HCT116 (cell line): Measurements from ENCODE around the gene RAB24. TPM values are rescaled to one million over a fixed set of nuclear protein-coding genes. Genes with fewer than 3 reads are reported as not detected.

Experiments
- ATAC-seq: fragments of 200-7000 bp; cut with Tn5 transposase; 2 replicates; pipeline ENCODE4 v1.9.1; 2020; ENCODE audit warnings: mild to moderate bottlenecking, moderate library complexity
- BruUV-seq: library from RNA; stranded (reverse); fragments of 400-500 nt; replicated peaks from 2 replicates; lab custom pipeline; 2021; lab: Mats Ljungman, UMichigan
- CTCF ChIA-PET: fragments of 300-600 bp; sonication (Branson Sonifier 250); formaldehyde crosslinking; loops from one replicate; lab custom pipeline; 2021; ENCODE audit warnings: antibody characterized with exemption; lab: Charles Lee
- POLR2A ChIA-PET: fragments of 300-600, 350-600 bp; sonication (Branson Sonifier 250); formaldehyde crosslinking; loops from one replicate; lab custom pipeline; 2021; ENCODE audit warnings: antibody characterized with exemption; lab: Charles Lee
- RAD21 ChIA-PET, 2 experiments: fragments of 300-600 bp; sonication (Branson Sonifier 250); formaldehyde crosslinking; loops; one replicate each; lab custom pipeline; 2023; ENCODE audit warnings: low total read pairs in 2 of 2; ENCODE audit not compliant: uncharacterized antibody in 2 of 2, unreplicated experiment in 2 of 2, low non-redundant PET in 1 of 2; lab: Charles Lee
- DNase-seq: peaks from one replicate; pipeline ENCODE4 v3.0.0-alpha.2; 2010; ENCODE audit warnings: low read depth, low spot score
- H2AFZ ChIP-seq: fragments of 200-600 bp; shearing (Covaris generic), sonication (generic); 2 replicates; pipeline ENCODE4 v1.6.1; 2017; ENCODE audit warnings: low read depth, mixed run types, mixed read lengths, antibody characterized with exemption, low read length; ENCODE audit not compliant: poor library complexity, severe bottlenecking
- H3K27ac ChIP-seq: 2 replicates; pipeline ENCODE4 v1.5.1; 2012; ENCODE audit warnings: low read depth, low read length
- H3K27me3 ChIP-seq: fragments of 200-600 bp; sonication (generic); 2 replicates; pipeline ENCODE4 v1.6.1; 2016; ENCODE audit warnings: mixed run types, low read length, mixed read lengths; ENCODE audit not compliant: insufficient read depth
- H3K36me3 ChIP-seq, 2 experiments: fragments of 200-500 bp in 1 of 2; fragments of 200-600 bp in 1 of 2; sonication (Bioruptor generic) in 1 of 2; sonication (generic) in 1 of 2; 2 replicates each; pipeline versions ENCODE4 v1.5.1 to v1.6.1; 2014 to 2016; ENCODE audit warnings: low read length in 2 of 2, inconsistent platforms in 1 of 2, mixed read lengths in 1 of 2, mixed run types in 1 of 2; ENCODE audit not compliant: insufficient read depth in 2 of 2, control insufficient read depth in 1 of 2
- H3K4me1 ChIP-seq, 2 experiments: fragments of 200-600 bp in 1 of 2; sonication (generic) in 1 of 2; 2 replicates each; pipeline versions ENCODE4 v1.5.1 to v1.6.1; 2012 to 2017; ENCODE audit warnings: low read length in 2 of 2, inconsistent platforms in 1 of 2, mild to moderate bottlenecking in 1 of 2, mixed read lengths in 1 of 2, mixed run types in 1 of 2, moderate library complexity in 1 of 2; ENCODE audit not compliant: insufficient read depth in 2 of 2, control insufficient read depth in 1 of 2
- H3K4me2 ChIP-seq: fragments of 200-600 bp; sonication (generic); 2 replicates; pipeline ENCODE4 v1.6.1; 2017; ENCODE audit warnings: mixed run types, low read length, mixed read lengths
- H3K4me3 ChIP-seq, 2 experiments: fragments of 200-600 bp in 1 of 2; sonication (generic) in 1 of 2; replicated peaks in 1 of 2; 2 replicates each; pipeline ENCODE4 v1.5.1; 2011 to 2016; ENCODE audit warnings: low read length in 2 of 2, control low read depth in 1 of 2, low read depth in 1 of 2, mild to moderate bottlenecking in 1 of 2, mixed read lengths in 1 of 2, mixed run types in 1 of 2
- H3K79me2 ChIP-seq: fragments of 200-600 bp; sonication (generic); 2 replicates; pipeline ENCODE4 v1.6.1; 2017; ENCODE audit warnings: mild to moderate bottlenecking, mixed run types, low read length, moderate library complexity, mixed read lengths; ENCODE audit not compliant: insufficient read depth
- H3K9ac ChIP-seq: fragments of 200-600 bp; sonication (generic); 2 replicates; pipeline ENCODE4 v1.6.1; 2016; ENCODE audit warnings: low read length, mixed read lengths
- H3K9me2 ChIP-seq: fragments of 200-600 bp; sonication (generic), shearing (Covaris generic); 2 replicates; pipeline ENCODE4 v1.6.1; 2017; ENCODE audit warnings: mixed run types, mild to moderate bottlenecking, moderate library complexity; ENCODE audit not compliant: insufficient read depth
- H3K9me3 ChIP-seq, 2 experiments: fragments of 200-500 bp in 1 of 2; fragments of 200-600 bp in 1 of 2; sonication (Bioruptor generic) in 1 of 2; sonication (generic) in 1 of 2; 2 replicates each; pipeline ENCODE4 v1.6.1; 2014 to 2017; ENCODE audit warnings: low read length in 2 of 2, mixed read lengths in 2 of 2, inconsistent platforms in 1 of 2, low read depth in 1 of 2, mild to moderate bottlenecking in 1 of 2, mixed run types in 1 of 2, moderate library complexity in 1 of 2; ENCODE audit not compliant: control insufficient read depth in 1 of 2, insufficient read depth in 1 of 2
- H4K20me1 ChIP-seq: fragments of 200-600 bp; sonication (generic), shearing (Covaris generic); 2 replicates; pipeline ENCODE4 v1.6.1; 2017; ENCODE audit warnings: mixed run types, mild to moderate bottlenecking, moderate library complexity; ENCODE audit not compliant: insufficient read depth
- ELF1 ChIP-seq: IDR thresholded peaks from 2 replicates; pipeline ENCODE4 v1.6.1; 2012; ENCODE audit warnings: low read depth, borderline replicate concordance
- EZH2phosphoT487 ChIP-seq: fragments of 200-600 bp; IDR thresholded peaks from 2 replicates; pipeline ENCODE4 v1.6.1; 2018; ENCODE audit warnings: antibody characterized with exemption, borderline replicate concordance
- POLR2A ChIP-seq: IDR thresholded peaks from 2 replicates; pipeline ENCODE4 v1.7.0; 2011; ENCODE audit warnings: borderline replicate concordance; ENCODE audit not compliant: insufficient read depth, insufficient read length; ENCODE audit errors: extremely low read depth
- POLR2AphosphoS5 ChIP-seq: IDR thresholded peaks from 2 replicates; pipeline ENCODE4 v1.6.1; 2011; ENCODE audit warnings: mild to moderate bottlenecking, low read depth, low read length, moderate library complexity
- RAD21 ChIP-seq: IDR thresholded peaks from 2 replicates; pipeline ENCODE4 v1.6.1; 2012; ENCODE audit warnings: low read depth, mild to moderate bottlenecking
- TCF7L2 ChIP-seq: IDR thresholded peaks from 2 replicates; pipeline ENCODE4 v1.7.0; 2011; ENCODE audit warnings: borderline replicate concordance, inconsistent platforms; ENCODE audit not compliant: insufficient read depth, insufficient read length; ENCODE audit errors: extremely low read depth
- YY1 ChIP-seq: IDR thresholded peaks from 2 replicates; pipeline ENCODE4 v1.6.1; 2011; ENCODE audit warnings: low read length, low read depth, moderate library complexity, mild to moderate bottlenecking; ENCODE audit not compliant: insufficient replicate concordance; ENCODE audit errors: extremely low read depth
- intact Hi-C: fragments of 100-400 bp; cut with micrococcal nuclease; formaldehyde crosslinking; loops from 2 replicates; pipeline ENCODE4 v1.10.0; 2022
- total RNA-seq: library from RNA; stranded (reverse); gene quantifications from one replicate; pipeline ENCODE4 v1.2.1, GENCODE V29; 2021; ENCODE audit not compliant: unreplicated experiment
- TF ChIP-seq, protein P1 (sequence below): IDR thresholded peaks from 2 replicates; pipeline ENCODE4 v1.6.1; 2012; ENCODE audit warnings: low read depth
- TF ChIP-seq, protein P2 (sequence below), 3 experiments: fragments of 200-600 bp in 1 of 3; sonication (generic) in 1 of 3; IDR thresholded peaks in 2 of 3; conservative IDR thresholded peaks in 1 of 3; 2 replicates each; pipeline ENCODE4 v1.5.1; 2012 to 2017; ENCODE audit warnings: low read depth in 2 of 3, low read length in 2 of 3, antibody characterized with exemption in 1 of 3, borderline replicate concordance in 1 of 3, control low read depth in 1 of 3, mild to moderate bottlenecking in 1 of 3, mixed read lengths in 1 of 3, mixed run types in 1 of 3, moderate library complexity in 1 of 3; ENCODE audit not compliant: insufficient read depth in 1 of 3
- TF ChIP-seq, protein P3 (sequence below): IDR thresholded peaks from 2 replicates; pipeline ENCODE4 v1.6.1; 2011; ENCODE audit warnings: mild to moderate bottlenecking, low read length, moderate library complexity; ENCODE audit not compliant: insufficient replicate concordance; ENCODE audit errors: extremely low read depth
- TF ChIP-seq, protein P4 (sequence below): IDR thresholded peaks from 2 replicates; pipeline ENCODE4 v1.6.1; 2012

The RAB24 gene
- total RNA-seq, 1 experiment from 2014 or later = 13.5 TPM

DNA sequence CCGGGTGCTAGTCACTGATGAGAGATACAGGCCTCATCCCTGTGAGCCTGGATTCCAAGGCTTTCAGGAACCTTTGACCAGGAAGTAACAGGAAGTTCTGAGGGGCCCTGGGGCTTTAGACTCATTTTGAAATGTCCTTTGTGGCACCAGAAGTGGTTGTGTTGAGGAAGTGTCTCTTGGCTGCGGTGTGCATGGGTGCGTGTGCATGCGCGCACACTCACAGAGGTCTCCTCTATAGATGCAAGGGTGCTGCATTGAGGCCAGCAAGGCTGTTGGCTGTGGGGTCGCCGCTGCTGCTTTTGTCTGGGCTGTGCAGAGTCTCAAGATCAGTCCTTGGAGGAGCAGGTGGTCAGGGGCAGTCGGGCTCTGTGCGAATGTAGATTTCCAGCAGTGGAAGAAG is 7.6 kb downstream of the RAB24 start:
- RAD21 ChIA-PET = no interaction called here
- POLR2A ChIA-PET = no interaction called here
- TF ChIP-seq POLR2A = no peak
- no peak for TF ChIP-seq YY1
- TF ChIP-seq, protein P1, sequence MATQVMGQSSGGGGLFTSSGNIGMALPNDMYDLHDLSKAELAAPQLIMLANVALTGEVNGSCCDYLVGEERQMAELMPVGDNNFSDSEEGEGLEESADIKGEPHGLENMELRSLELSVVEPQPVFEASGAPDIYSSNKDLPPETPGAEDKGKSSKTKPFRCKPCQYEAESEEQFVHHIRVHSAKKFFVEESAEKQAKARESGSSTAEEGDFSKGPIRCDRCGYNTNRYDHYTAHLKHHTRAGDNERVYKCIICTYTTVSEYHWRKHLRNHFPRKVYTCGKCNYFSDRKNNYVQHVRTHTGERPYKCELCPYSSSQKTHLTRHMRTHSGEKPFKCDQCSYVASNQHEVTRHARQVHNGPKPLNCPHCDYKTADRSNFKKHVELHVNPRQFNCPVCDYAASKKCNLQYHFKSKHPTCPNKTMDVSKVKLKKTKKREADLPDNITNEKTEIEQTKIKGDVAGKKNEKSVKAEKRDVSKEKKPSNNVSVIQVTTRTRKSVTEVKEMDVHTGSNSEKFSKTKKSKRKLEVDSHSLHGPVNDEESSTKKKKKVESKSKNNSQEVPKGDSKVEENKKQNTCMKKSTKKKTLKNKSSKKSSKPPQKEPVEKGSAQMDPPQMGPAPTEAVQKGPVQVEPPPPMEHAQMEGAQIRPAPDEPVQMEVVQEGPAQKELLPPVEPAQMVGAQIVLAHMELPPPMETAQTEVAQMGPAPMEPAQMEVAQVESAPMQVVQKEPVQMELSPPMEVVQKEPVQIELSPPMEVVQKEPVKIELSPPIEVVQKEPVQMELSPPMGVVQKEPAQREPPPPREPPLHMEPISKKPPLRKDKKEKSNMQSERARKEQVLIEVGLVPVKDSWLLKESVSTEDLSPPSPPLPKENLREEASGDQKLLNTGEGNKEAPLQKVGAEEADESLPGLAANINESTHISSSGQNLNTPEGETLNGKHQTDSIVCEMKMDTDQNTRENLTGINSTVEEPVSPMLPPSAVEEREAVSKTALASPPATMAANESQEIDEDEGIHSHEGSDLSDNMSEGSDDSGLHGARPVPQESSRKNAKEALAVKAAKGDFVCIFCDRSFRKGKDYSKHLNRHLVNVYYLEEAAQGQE = no peak
- TF ChIP-seq, protein P2, sequence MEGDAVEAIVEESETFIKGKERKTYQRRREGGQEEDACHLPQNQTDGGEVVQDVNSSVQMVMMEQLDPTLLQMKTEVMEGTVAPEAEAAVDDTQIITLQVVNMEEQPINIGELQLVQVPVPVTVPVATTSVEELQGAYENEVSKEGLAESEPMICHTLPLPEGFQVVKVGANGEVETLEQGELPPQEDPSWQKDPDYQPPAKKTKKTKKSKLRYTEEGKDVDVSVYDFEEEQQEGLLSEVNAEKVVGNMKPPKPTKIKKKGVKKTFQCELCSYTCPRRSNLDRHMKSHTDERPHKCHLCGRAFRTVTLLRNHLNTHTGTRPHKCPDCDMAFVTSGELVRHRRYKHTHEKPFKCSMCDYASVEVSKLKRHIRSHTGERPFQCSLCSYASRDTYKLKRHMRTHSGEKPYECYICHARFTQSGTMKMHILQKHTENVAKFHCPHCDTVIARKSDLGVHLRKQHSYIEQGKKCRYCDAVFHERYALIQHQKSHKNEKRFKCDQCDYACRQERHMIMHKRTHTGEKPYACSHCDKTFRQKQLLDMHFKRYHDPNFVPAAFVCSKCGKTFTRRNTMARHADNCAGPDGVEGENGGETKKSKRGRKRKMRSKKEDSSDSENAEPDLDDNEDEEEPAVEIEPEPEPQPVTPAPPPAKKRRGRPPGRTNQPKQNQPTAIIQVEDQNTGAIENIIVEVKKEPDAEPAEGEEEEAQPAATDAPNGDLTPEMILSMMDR (IDR thresholded peaks at IDR 0.05 in 2 of 3, conservative IDR thresholded peaks at IDR 0.05 in 1 of 3; ENCODE audit: borderline replicate concordance in 1 of 3, insufficient read depth in 1 of 3, low read depth in 2 of 3, low read length in 2 of 3) = no peak
- TF ChIP-seq ELF1 = no peak
- TF ChIP-seq, protein P3, sequence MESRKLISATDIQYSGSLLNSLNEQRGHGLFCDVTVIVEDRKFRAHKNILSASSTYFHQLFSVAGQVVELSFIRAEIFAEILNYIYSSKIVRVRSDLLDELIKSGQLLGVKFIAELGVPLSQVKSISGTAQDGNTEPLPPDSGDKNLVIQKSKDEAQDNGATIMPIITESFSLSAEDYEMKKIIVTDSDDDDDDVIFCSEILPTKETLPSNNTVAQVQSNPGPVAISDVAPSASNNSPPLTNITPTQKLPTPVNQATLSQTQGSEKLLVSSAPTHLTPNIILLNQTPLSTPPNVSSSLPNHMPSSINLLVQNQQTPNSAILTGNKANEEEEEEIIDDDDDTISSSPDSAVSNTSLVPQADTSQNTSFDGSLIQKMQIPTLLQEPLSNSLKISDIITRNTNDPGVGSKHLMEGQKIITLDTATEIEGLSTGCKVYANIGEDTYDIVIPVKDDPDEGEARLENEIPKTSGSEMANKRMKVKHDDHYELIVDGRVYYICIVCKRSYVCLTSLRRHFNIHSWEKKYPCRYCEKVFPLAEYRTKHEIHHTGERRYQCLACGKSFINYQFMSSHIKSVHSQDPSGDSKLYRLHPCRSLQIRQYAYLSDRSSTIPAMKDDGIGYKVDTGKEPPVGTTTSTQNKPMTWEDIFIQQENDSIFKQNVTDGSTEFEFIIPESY = no peak
- TF ChIP-seq POLR2AphosphoS5 = no peak
- TF ChIP-seq RAD21 = no peak
- TF ChIP-seq TCF7L2 = no peak
- TF ChIP-seq EZH2phosphoT487 = no peak
- TF ChIP-seq, protein P4, sequence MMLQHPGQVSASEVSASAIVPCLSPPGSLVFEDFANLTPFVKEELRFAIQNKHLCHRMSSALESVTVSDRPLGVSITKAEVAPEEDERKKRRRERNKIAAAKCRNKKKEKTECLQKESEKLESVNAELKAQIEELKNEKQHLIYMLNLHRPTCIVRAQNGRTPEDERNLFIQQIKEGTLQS = no peak
- Histone ChIP-seq H3K36me3 (peaks cover 26 to 38% of the 10 kb centered on the region in 2 experiments; a peak in 3 of 4 replicates), H4K20me1 (no peaks in the 10 kb centered on the region), H3K27ac (no peak overlapping the region), H3K9ac (no peak overlapping the region), H3K9me3 (no peaks in the 10 kb centered on the region), H2AFZ (no peak overlapping the region), H3K4me2 (no peak overlapping the region), H3K27me3 (no peaks in the 10 kb centered on the region), H3K79me2 (no peaks in the 10 kb centered on the region), H3K4me3 (no peak overlapping the region), H3K9me2 (no peaks in the 10 kb centered on the region), H3K4me1 (peaks cover 0 to 21% of the 10 kb centered on the region in 2 experiments; a peak in 2 of 4 replicates)
- no TSS peak for BruUV-seq
- ATAC-seq = no peak
- CTCF ChIA-PET = interaction anchor here (2.4 kb wide), 1 partner anchor 14 kb away, joined by 10 read pairs; no protein-coding TSS in a partner anchor
- intact Hi-C loops = no loop called here
- no peak for DNase-seq
